Brain microvascular endothelial cell (primary cell): ENCODE results near the gene ZNF70.
A peak's percentile ranks its signal among the peaks of the same experiment; 100 is the strongest.

Experiments used
- DNase-seq: peaks from one replicate; pipeline ENCODE4 v3.0.0-alpha.2; 2020
- H3K27ac ChIP-seq: fragments of 250-450 bp; sonication (Bioruptor Pico); 2 replicates; pipeline ENCODE4 v1.5.1; 2020; ENCODE audit warnings: mild to moderate bottlenecking, moderate library complexity
- H3K27me3 ChIP-seq: fragments of 250-450 bp; sonication (Bioruptor Pico); replicated peaks from 2 replicates; pipeline ENCODE4 v1.5.1; 2020; ENCODE audit warnings: mild to moderate bottlenecking
- H3K36me3 ChIP-seq: fragments of 250-450 bp; sonication (Bioruptor Pico); replicated peaks from 2 replicates; pipeline ENCODE4 v1.5.1; 2020; ENCODE audit warnings: mild to moderate bottlenecking
- H3K4me3 ChIP-seq: 2 replicates; pipeline ENCODE4 v1.5.1; 2011; ENCODE audit warnings: low read depth, mild to moderate bottlenecking, control low read depth, low read length, moderate library complexity
- CTCF ChIP-seq: IDR thresholded peaks from 2 replicates; pipeline ENCODE4 v1.5.1; 2011; ENCODE audit warnings: low read depth, mild to moderate bottlenecking, moderate library complexity, low read length, control low read depth, inconsistent platforms; ENCODE audit errors: missing control alignments
- in situ Hi-C: cut with HindIII; loops from 2 replicates; pipeline ENCODE4 v1.10.0; 2017; ENCODE audit warnings: low sequenced_read_pairs, low pct_ligation_motif_present

Gene ZNF70

GRCh38 chr22:23698094-23698493 lies 52.8 kb downstream of the ZNF70 start:
- TF ChIP-seq CTCF = no peak
- no peak for DNase-seq
- in situ Hi-C loops = no loop called here
- H3K27me3 ChIP-seq = no peaks in the 10 kb centered on the region
- H3K36me3 ChIP-seq = peaks cover 18% of the 10 kb centered on the region
- H3K27ac ChIP-seq = no peak overlapping the region
- no peak overlapping the region for H3K4me3 ChIP-seq

GRCh38 chr22:23697031-23697970 lies 53.6 kb downstream of the ZNF70 start:
- no peak overlapping the region for H3K27ac ChIP-seq
- no peak for TF ChIP-seq CTCF
- peaks cover 18% of the 10 kb centered on the region for H3K36me3 ChIP-seq
- in situ Hi-C loops = no loop called here
- no peak for DNase-seq
- no peaks in the 10 kb centered on the region for H3K27me3 ChIP-seq
- no peak overlapping the region for H3K4me3 ChIP-seq

- DNase-seq = peak; percentile 40
- Histone ChIP-seq H3K27ac (no peak overlapping the region), H3K27me3 (no peaks in the 10 kb centered on the region), H3K4me3 (no peak overlapping the region), H3K36me3 (peaks cover 18% of the 10 kb centered on the region)
- no peak for TF ChIP-seq CTCF
- in situ Hi-C loops = no loop called here
Measured at GRCh38 chr22:23696326-23696851, 54.5 kb downstream of the ZNF70 start.

- Histone ChIP-seq H3K27ac (no peak overlapping the region), H3K27me3 (no peaks in the 10 kb centered on the region), H3K4me3 (no peak overlapping the region), H3K36me3 (peaks cover 18% of the 10 kb centered on the region)
- DNase-seq = no peak
- in situ Hi-C loops = no loop called here
- no peak for TF ChIP-seq CTCF
Measured at GRCh38 chr22:23695571-23696325, 55.2 kb downstream of the ZNF70 start.

- no peak overlapping the region for H3K27ac ChIP-seq
- DNase-seq = no peak
- H3K4me3 ChIP-seq = no peak overlapping the region
- no peaks in the 10 kb centered on the region for H3K27me3 ChIP-seq
- H3K36me3 ChIP-seq = peaks cover 18% of the 10 kb centered on the region
- in situ Hi-C loops = no loop called here
- TF ChIP-seq CTCF = no peak
Measured at GRCh38 chr22:23695141-23695540, 55.8 kb downstream of the ZNF70 start.
